NCI-H187 treated with DMSO at 0.1 percent for 48 hours (cell line): Measurements from ENCODE around the gene TEAD1.
"Not testable (repeated sequence)": the region's sequence is repeated elsewhere in the genome, so short reads cannot be mapped to it uniquely, and the experiment has no call there.

ENCODE experiments used
- DNase-seq: peaks from one replicate; lab custom pipeline; 2025; lab: John Stamatoyannopoulos, UW

TEAD1 gene

GRCh38 chr11:12737024-12737423, 62.8 kb downstream of the TEAD1 start:
- no peak for DNase-seq

- DNase-seq, result no peak
These were observed 67.5 kb downstream of the TEAD1 start for GRCh38 chr11:12741671-12742216.

GRCh38 chr11:12743834-12744449, 69.7 kb downstream of the TEAD1 start:
- no peak for DNase-seq

GRCh38 chr11:12744826-12745502, 70.7 kb downstream of the TEAD1 start:
- peak; percentile 70 for DNase-seq

DNA sequence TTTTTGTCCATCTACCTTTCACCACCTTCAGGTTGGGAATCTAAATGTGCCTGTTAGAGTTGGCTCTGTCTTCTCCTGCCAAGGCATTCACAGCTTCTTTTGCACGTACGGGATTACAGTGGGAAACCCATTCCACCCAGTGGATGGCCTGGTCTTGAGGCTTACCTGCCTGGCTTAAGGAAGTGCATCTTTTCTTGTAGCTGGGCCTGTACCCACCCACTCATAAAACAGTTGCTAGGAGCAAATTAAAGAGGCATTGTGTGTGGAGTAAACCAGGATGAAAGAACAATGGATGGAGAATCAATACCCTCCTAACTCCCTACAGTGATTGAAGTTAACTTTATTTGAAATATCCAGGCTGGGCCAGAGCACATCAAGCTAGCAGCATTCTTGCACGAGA, 71.6 kb downstream of the TEAD1 start:
- DNase-seq, result no peak

DNA sequence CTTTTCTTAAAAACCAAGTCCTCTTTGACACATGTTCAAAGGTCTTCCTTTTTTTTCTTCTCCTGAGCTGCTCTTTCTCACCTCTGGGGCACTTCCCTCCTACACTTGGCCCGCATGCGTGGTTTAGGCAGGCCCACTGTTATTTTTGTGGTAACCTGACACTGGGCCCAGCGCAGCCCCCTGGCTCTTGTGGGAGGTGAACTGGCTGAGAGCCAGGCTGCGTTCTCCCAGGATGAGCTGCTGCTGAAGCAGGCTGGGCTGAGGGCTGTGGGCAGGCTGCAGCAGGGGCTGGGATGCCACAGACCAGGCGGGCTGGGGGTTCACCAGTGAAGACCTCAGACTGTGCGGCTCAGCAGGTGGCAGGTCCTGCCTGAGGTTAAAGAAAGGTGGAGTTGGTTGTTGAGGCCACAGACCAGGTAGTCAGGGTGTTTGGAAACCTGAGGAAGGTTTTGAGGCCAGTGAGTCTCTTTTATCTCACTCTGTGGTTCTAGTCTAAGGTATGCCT, 72.4 kb downstream of the TEAD1 start:
- peak; percentile 78 for DNase-seq

DNA sequence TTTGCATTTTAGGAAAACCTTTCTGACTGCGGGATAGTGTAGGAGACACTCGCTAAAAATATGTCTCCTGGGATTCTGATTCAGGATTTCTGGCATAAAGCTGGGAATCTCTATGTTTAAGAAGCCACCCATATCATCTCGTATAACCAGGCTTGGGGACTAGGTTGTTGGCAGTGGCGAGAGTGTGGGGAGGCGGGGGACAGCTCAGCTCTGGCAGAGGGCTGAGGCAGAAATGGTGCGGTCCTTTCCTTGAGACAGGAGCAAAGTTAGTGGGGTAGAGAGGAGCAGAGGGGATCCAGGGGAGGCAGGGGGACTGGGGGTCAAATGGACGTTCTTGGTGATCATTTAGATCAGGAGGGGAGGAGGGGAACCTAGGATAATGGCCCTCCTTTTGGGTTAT, 74.3 kb downstream of the TEAD1 start:
- DNase-seq, result no peak

GRCh38 chr11:12749442-12749841, 75.2 kb downstream of the TEAD1 start:
- no peak for DNase-seq

- no peak for DNase-seq
These were observed 76.0 kb downstream of the TEAD1 start for GRCh38 chr11:12750181-12750580.

DNA sequence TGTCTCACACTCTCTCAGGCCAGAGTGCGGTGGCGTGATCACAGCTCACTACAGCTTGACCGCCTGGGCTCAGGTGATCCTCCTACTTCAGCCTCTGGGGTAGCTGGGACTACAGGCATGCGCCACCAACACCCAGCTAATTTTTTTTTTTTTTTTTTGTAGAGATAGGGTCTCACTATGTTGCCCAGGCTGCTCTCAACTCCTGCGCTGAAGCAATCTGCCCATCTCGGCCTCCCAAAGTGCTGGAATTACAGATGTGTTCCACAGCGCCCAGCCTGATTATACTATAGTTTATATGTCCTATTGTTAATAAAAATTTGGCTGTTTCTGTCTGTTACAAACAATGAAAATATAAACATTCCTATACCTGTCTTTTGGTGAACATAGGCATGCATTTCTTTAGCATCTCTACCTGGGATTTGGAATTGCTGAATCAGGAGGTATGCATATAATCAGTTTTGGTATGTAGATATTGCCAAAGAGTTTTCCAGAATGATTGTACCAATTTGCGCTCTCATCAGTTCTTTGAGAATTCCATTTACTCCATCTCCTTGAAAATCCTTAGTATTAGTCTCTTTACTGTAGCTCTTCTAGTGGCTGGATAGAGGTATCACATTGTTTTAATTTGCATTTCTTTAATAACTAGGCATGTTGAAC, 78.8 kb downstream of the TEAD1 start:
- DNase-seq, result no peak

- no peak for DNase-seq
These were observed 79.8 kb downstream of the TEAD1 start for GRCh38 chr11:12754021-12754420.

DNA sequence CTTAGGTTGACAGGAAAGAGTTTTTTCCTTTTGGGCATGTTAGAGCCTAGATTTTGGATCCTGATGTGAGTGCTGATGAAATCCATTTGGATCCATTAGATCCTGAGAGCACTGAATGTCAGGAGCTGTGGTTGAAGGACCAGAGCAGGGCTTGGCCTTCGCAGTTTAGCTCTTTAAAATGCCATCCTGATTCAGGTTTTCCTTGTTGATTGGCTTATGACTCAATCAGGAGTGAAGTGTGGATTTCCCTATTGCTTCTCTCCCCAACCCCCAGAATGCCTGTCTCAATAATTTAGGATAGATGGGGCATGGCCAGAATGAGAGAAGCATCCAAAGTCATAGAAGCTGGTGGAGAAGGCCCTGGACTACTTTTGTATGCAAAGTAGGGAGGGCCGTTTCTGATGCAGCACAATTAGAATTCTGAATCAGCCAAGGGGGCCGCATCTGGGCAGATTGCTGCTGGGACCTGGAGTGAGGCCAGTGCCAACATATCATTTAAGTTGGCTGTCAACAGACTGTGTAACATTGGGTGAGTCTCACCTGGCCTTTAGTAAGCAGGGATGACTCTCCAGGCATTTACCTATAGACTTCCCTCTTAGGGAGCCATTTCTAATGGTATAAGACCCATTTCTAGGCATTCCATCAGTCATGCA, 80.5 kb downstream of the TEAD1 start:
- DNase-seq, result no peak

DNA sequence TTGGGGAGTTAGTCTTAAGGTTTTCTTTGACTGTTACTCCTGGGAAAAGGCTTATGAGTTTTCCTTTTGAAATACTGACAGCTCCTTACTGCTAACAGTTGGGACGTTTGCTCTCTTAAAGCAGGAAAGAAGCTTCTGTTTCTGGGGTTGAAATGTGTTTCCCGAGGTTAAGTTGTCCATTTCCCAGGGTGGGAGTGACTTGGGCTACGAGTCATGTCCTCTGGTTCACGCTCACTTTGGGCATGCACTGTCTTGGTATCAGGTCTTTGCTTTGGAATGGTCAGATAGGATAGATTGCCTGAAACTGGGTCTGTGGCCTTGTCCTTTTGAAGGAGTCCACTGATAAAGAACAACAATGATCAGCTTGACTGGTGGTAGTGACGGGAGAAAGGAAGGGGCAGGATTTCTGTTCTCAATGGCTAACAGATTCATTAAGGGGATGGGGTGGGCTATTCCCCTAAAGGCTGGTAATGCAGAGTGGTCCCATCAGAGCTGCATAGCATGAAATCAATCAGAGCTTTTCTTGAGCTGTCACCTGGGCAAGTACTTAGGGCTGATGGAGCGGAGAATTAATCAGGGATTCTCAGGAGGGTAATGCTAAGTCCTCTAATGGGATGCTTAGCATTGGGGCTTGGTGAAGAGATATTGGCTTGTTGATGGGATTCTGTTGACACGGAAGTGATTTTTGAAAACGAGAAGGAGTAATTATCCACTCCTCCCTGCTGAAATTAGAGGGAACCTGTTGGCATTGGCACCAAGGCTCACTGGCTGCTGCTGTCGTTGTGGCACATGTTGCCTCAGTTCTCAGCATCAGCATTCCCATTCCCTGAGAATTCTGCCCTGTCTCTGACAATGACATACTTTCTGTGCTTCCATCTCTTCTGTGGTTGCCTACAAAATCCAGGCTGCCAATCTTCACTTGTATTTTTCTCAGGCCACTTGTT, 81.6 kb downstream of the TEAD1 start:
- no peak for DNase-seq

DNA sequence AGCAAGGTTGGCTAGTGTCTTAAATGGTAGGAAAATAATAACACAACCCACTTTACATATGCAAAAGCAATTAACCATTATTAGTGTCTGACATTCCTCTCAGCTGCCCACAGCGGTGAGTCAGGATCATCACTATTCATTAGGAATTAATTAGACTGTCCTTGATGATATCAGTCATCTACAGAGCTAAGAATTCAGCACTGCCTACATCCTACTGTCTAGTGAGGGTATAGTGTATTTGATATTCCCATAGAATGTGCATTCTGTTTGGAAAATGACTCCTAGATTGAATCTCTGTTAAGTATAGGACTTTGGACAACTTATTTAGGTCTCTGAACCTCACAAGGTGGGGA, 82.2 kb downstream of the TEAD1 start:
- DNase-seq, result no peak

- no peak for DNase-seq
These were observed 82.6 kb downstream of the TEAD1 start for GRCh38 chr11:12756867-12757266.

DNA sequence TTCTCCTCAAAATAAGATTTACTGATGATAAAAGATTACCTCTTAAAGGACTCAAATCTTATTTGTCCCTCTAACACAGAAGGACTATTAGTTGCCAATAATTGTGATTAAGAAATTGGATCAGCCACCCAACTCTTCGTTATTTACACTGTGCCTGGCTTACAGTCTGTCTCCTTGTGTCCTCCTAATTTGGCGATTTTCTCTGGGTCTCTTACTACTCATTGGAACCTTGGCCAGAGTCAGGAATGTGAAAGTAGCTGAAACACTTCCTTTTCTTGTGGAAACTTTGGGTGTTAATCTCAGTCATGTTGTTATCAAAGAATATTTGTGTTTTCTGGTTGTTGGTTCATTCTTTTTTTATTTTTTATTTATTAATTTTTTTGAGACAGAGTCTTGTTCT, 83.2 kb downstream of the TEAD1 start:
- DNase-seq, result no peak

DNA sequence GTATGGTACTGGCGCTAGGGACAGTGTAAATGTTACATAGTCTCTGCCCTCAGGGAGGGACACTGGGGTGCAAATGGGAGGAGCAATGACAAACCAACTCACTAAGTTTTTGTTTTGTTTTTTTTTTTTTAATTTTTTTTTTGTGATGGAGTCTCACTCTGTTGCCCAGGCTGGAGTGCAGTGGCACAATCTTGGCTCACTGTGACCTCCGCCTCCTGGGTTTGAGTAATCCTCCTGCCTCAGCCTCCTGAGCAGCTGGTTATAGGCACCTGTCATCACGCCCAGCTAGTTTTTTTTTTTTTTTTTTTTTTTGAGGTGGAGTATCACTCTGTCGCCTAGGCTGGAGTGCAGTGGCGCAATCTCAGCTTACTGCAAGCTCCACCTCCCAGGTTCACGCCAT, 83.9 kb downstream of the TEAD1 start:
- DNase-seq, result not testable (repeated sequence)

- no peak for DNase-seq
These were observed 86.8 kb downstream of the TEAD1 start for GRCh38 chr11:12761029-12761428.

- DNase-seq, result no peak
These were observed 88.1 kb downstream of the TEAD1 start for GRCh38 chr11:12762278-12762677.

DNA sequence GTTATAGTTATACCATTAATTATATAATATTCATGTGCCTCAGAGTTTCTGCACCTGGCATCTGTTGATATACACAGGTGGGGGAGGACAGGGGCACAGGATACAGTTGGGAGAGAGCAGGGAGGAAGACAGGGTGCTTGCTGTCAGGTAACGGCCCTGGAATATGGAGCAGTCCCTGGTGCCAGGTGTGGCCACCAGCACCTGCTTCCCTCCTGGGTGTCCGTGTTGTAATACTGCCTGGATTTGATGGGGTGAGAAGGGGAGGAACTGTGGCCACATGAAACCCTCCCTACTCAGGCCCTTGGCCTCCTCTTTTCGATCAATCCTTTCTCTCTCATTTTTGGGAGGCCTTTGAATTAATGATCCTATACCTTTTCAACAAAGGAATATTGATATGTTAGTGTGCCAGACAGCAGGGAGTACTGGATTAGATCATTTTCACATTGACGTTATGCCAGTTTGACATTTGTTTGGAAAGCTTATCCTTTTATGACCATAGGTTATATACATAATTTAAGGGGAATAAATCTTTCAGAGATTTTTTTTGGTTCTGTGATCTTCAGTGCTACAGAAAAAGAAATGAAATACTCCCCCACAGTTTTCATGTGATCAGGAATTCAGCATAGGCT, 88.6 kb downstream of the TEAD1 start:
- DNase-seq, result peak; percentile 23
